K562 (cell line): ENCODE results near the gene PAH. TPM values are rescaled to one million over a fixed set of nuclear protein-coding genes. Genes with fewer than 3 reads are reported as not detected.

Source experiments
- ATAC-seq: fragments of 200-7000 bp; cut with Tn5 transposase; 3 replicates; pipeline ENCODE4 v1.9.1; 2020; ENCODE audit warnings: moderate library complexity
- BruUV-seq: library from RNA; stranded (reverse); fragments of 400-500 nt; replicated peaks from 2 replicates; lab custom pipeline; 2021; lab: Mats Ljungman, UMichigan
- CTCF ChIA-PET: fragments of 300-600 bp; formaldehyde crosslinking; extraction: SDS; loops from one replicate; lab custom pipeline; 2021; ENCODE audit warnings: low intra/inter-chr PET ratio; lab: Yijun Ruan, JAX
- POLR2A ChIA-PET: fragments of 300-600, 350-650 bp; sonication (Branson Sonifier 250); formaldehyde crosslinking; extraction: SDS; loops from one replicate; lab custom pipeline; 2021; ENCODE audit warnings: antibody characterized with exemption, inconsistent platforms; lab: Yijun Ruan, JAX
- DNase-seq, 4 experiments: peaks; one replicate each; pipeline versions ENCODE4 v3.0.0 to v3.0.0-alpha.2; 2011 to 2018; ENCODE audit warnings: low spot score in 3 of 4, mixed read lengths in 3 of 4; ENCODE audit errors: extremely low read depth in 1 of 4
- FAIRE-seq: peaks from 2 replicates; lab custom pipeline; 2011; peaks lifted over from hg19 to GRCh38; lab: Jason Lieb, UNC
- H2AFZ ChIP-seq: 2 replicates; pipeline ENCODE4 v1.6.0; 2011; ENCODE audit warnings: low read depth, low read length, control low read depth, inconsistent platforms
- H3K27ac ChIP-seq: fragments of 200-600 bp; 3 replicates; pipeline ENCODE4 v1.8.0; 2011; ENCODE audit warnings: low read depth, mild to moderate bottlenecking, control low read depth, inconsistent platforms, low read length, moderate library complexity, mixed read lengths; ENCODE audit errors: extremely low read depth
- H3K27me3 ChIP-seq, 2 experiments: fragments of 300-600 bp in 1 of 2; 2 replicates in 1 of 2; 3 replicates in 1 of 2; pipeline versions ENCODE4 v1.6.0 to v1.8.0; 2011; ENCODE audit warnings: inconsistent platforms in 2 of 2, low read length in 2 of 2, mild to moderate bottlenecking in 1 of 2, mixed read lengths in 1 of 2, moderate library complexity in 1 of 2; ENCODE audit not compliant: control insufficient read depth in 2 of 2, insufficient read depth in 2 of 2
- H3K36me3 ChIP-seq: fragments of 300-600 bp; 3 replicates; pipeline ENCODE4 v1.8.0; 2011; ENCODE audit warnings: mild to moderate bottlenecking, low read length, inconsistent platforms; ENCODE audit not compliant: control insufficient read depth, insufficient read depth
- H3K4me1 ChIP-seq, 2 experiments: fragments of 200-600 bp in 1 of 2; replicated peaks in 1 of 2; 2 replicates in 1 of 2; 3 replicates in 1 of 2; pipeline versions ENCODE4 v1.5.1 to v1.8.0; 2011; ENCODE audit warnings: inconsistent platforms in 2 of 2, low read length in 2 of 2, mild to moderate bottlenecking in 1 of 2, mixed read lengths in 1 of 2, moderate library complexity in 1 of 2; ENCODE audit not compliant: control insufficient read depth in 2 of 2, insufficient read depth in 2 of 2
- H3K4me2 ChIP-seq: 2 replicates; pipeline ENCODE4 v1.6.1; 2011; ENCODE audit warnings: low read length, control low read depth, inconsistent platforms, mixed read lengths; ENCODE audit not compliant: insufficient read depth
- H3K4me3 ChIP-seq: fragments of 200-600 bp; sonication (generic), shearing (Covaris generic); 2 replicates; pipeline ENCODE4 v1.5.1; 2016; ENCODE audit warnings: control low read depth, inconsistent platforms
- H3K79me2 ChIP-seq: fragments of 200-600 bp; 3 replicates; pipeline ENCODE4 v1.8.0; 2011; ENCODE audit warnings: low read length, inconsistent platforms; ENCODE audit not compliant: control insufficient read depth, insufficient read depth
- H3K9ac ChIP-seq, 2 experiments: 2 replicates each; pipeline versions ENCODE4 v1.6.0 to v1.6.1; 2011; ENCODE audit warnings: low read depth in 2 of 2, low read length in 2 of 2, control low read depth in 1 of 2, inconsistent platforms in 1 of 2, mild to moderate bottlenecking in 1 of 2, mixed read lengths in 1 of 2; ENCODE audit not compliant: insufficient read depth in 1 of 2
- H3K9me1 ChIP-seq: one replicate; pipeline ENCODE4 v1.6.0; 2011; ENCODE audit warnings: inconsistent platforms, mild to moderate bottlenecking, low read length, moderate library complexity; ENCODE audit not compliant: control insufficient read depth, insufficient read depth
- H3K9me3 ChIP-seq: replicated peaks from 2 replicates; pipeline ENCODE4 v1.5.1; 2011; ENCODE audit warnings: low read depth, low read length, inconsistent platforms; ENCODE audit not compliant: control insufficient read depth, insufficient read depth
- H4K20me1 ChIP-seq: replicated peaks from 2 replicates; pipeline ENCODE4 v1.6.1; 2011; ENCODE audit warnings: low read length, inconsistent platforms, mixed read lengths; ENCODE audit not compliant: control insufficient read depth, insufficient read depth
- CEBPB ChIP-seq: fragments of 450-650 bp; IDR thresholded peaks from 2 replicates; pipeline ENCODE4 v1.6.1; 2016; ENCODE audit warnings: missing genetic modification characterization, missing compliant biosample characterization
- FOS ChIP-seq: IDR thresholded peaks from 3 replicates; pipeline ENCODE4 v1.6.1; 2011; ENCODE audit not compliant: insufficient read length; ENCODE audit errors: extremely low read depth
- FOSL1 ChIP-seq: fragments of 200-800 bp; sonication (Bioruptor generic); conservative IDR thresholded peaks from 2 replicates; pipeline ENCODE4 v1.6.1; 2016; ENCODE audit warnings: missing genetic modification characterization, missing compliant biosample characterization
- SLC30A9 ChIP-seq: fragments of 250-450 bp; sonication (Bioruptor Pico); IDR thresholded peaks from 2 replicates; pipeline ENCODE4 v1.8.0; 2022; ENCODE audit warnings: mild to moderate bottlenecking, moderate library complexity
- SMAD1 ChIP-seq: fragments of 150-350 bp; IDR thresholded peaks from 2 replicates; pipeline ENCODE4 v1.6.1; 2014; ENCODE audit warnings: low read length, low read depth; ENCODE audit not compliant: partially characterized antibody
- SRSF9 ChIP-seq: fragments of 200-400 bp; formaldehyde crosslinking; IDR thresholded peaks from 2 replicates; pipeline ENCODE4 v1.6.1; 2017; ENCODE audit warnings: low read depth, low read length, borderline replicate concordance
- TAF1 ChIP-seq: IDR thresholded peaks from 2 replicates; pipeline ENCODE4 v1.6.1; 2011; ENCODE audit warnings: mild to moderate bottlenecking, low read length, moderate library complexity; ENCODE audit not compliant: insufficient read depth, control insufficient read depth, severe bottlenecking; ENCODE audit errors: extremely low read depth
- TEAD2 ChIP-seq: fragments of 450-650 bp; IDR thresholded peaks from 2 replicates; pipeline ENCODE4 v1.6.1; 2016; ENCODE audit warnings: missing genetic modification characterization, control low read depth, missing compliant biosample characterization
- ZNF347 ChIP-seq: fragments of 450-650 bp; formaldehyde crosslinking; IDR thresholded peaks from 2 replicates; pipeline ENCODE4 v1.4.0; 2020; ENCODE audit warnings: low read depth, mild to moderate bottlenecking, moderate library complexity
- ZNF589 ChIP-seq: fragments of 200-800 bp; sonication (Bioruptor generic); IDR thresholded peaks from 2 replicates; pipeline ENCODE4 v1.6.1; 2016; ENCODE audit warnings: low read depth, missing genetic modification characterization, missing compliant biosample characterization
- WGBS: fragments of 100-300 bp; shearing (Covaris generic); methylation state at CpG from one replicate; pipeline ENCODE4 v1.1.6; 2016; ENCODE audit warnings: low coverage, mixed read lengths; ENCODE audit not compliant: insufficient coverage; ENCODE audit errors: missing lambda C conversion rate; 5-methylcytosine and 5-hydroxymethylcytosine counted together
- in situ Hi-C: fragments of 300-500 bp; cut with MboI; formaldehyde crosslinking; loops from 4 replicates; pipeline ENCODE4 v1.15.0; 2018; ENCODE audit warnings: inconsistent platforms, mixed read lengths
- intact Hi-C: fragments of 100-400 bp; cut with micrococcal nuclease; formaldehyde crosslinking; loops from 2 replicates; pipeline ENCODE4 v1.14.2; 2022
- polyA plus RNA-seq, 8 experiments: library from polyadenylated mRNA; depleted of rRNA in 4 of 8; stranded (reverse) in 5 of 8; unstranded in 3 of 8; fragments of >200 nt; fragmentation: Nextera tagmentation in 2 of 8; fragmentation: Illumina TruSeq in 1 of 8; extraction: Ambion mirVana in 2 of 8; extraction: Trizol in 1 of 8; gene quantifications; 2 replicates each; pipeline versions ENCODE4 v1.2.1 to v1.2.3, GENCODE V29; 2011 to 2014; ENCODE audit warnings: inconsistent platforms in 1 of 8, missing spikeins in 1 of 8
- total RNA-seq, 7 experiments: library from RNA; depleted of rRNA in 6 of 7; stranded (reverse); fragments of >200 nt in 6 of 7; fragmentation: Illumina TruSeq in 2 of 7; extraction: Trizol in 2 of 7; gene quantifications; 2 replicates each; pipeline versions ENCODE4 v1.2.1 to v1.2.3, GENCODE V29; 2011 to 2021; ENCODE audit warnings: low replicate concordance in 1 of 7
- TF ChIP-seq, protein P1 (sequence below): fragments of 150-350 bp; conservative IDR thresholded peaks from 2 replicates; pipeline ENCODE4 v1.6.1; 2014; ENCODE audit warnings: low read length
- TF ChIP-seq, protein P2 (sequence below): fragments of 450-650 bp; IDR thresholded peaks from 2 replicates; pipeline ENCODE4 v1.6.1; 2018; ENCODE audit not compliant: partially characterized antibody
- TF ChIP-seq, protein P3 (sequence below), 2 experiments: IDR thresholded peaks in 1 of 2; conservative IDR thresholded peaks in 1 of 2; 2 replicates each; pipeline ENCODE4 v1.6.1; 2016; ENCODE audit warnings: low read depth in 2 of 2, mild to moderate bottlenecking in 1 of 2, missing compliant biosample characterization in 1 of 2, missing genetic modification characterization in 1 of 2, moderate library complexity in 1 of 2

PAH gene
- total and polyA plus RNA-seq, 9 of the 15 experiments (the other 6 are each of a cell fraction or from before 2014, with no cell fraction given) = 0.13 to 0.75 (median 0.69) TPM; not detected in 6

DNA sequence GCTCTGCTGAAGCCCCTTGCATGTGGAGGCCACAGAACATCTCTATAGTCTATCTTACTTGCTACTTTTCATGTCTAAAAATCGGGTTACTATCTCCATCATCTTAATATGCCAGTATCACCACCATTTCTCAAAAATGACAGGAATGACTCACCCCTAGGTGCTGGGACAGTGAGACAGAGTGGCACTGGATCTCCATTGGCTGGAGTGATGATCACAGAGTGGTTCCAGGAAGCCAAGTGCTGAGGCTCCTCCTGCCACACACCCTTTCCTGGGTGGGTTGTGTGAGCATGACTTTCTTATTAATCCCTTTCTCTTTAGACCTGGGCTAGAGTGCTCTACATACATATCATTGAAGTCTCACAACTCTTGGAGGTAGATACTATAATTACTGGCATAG lies 37.1 kb upstream of the PAH start:
- H3K27ac ChIP-seq = no peak overlapping the region
- no peak for DNase-seq
- TF ChIP-seq, protein P1, sequence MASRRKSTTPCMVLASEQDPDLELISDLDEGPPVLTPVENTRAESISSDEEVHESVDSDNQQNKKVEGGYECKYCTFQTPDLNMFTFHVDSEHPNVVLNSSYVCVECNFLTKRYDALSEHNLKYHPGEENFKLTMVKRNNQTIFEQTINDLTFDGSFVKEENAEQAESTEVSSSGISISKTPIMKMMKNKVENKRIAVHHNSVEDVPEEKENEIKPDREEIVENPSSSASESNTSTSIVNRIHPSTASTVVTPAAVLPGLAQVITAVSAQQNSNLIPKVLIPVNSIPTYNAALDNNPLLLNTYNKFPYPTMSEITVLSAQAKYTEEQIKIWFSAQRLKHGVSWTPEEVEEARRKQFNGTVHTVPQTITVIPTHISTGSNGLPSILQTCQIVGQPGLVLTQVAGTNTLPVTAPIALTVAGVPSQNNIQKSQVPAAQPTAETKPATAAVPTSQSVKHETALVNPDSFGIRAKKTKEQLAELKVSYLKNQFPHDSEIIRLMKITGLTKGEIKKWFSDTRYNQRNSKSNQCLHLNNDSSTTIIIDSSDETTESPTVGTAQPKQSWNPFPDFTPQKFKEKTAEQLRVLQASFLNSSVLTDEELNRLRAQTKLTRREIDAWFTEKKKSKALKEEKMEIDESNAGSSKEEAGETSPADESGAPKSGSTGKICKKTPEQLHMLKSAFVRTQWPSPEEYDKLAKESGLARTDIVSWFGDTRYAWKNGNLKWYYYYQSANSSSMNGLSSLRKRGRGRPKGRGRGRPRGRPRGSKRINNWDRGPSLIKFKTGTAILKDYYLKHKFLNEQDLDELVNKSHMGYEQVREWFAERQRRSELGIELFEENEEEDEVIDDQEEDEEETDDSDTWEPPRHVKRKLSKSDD = no peak
- TF ChIP-seq SMAD1 = no peak
- no peak for TF ChIP-seq FOS
- TF ChIP-seq TEAD2 (tag) = no peak
- no peak for TF ChIP-seq SLC30A9
- no peak for TF ChIP-seq CEBPB (tag)
- no peak for TF ChIP-seq ZNF589 (CRISPR knock-in tag)
- TF ChIP-seq, protein P2, sequence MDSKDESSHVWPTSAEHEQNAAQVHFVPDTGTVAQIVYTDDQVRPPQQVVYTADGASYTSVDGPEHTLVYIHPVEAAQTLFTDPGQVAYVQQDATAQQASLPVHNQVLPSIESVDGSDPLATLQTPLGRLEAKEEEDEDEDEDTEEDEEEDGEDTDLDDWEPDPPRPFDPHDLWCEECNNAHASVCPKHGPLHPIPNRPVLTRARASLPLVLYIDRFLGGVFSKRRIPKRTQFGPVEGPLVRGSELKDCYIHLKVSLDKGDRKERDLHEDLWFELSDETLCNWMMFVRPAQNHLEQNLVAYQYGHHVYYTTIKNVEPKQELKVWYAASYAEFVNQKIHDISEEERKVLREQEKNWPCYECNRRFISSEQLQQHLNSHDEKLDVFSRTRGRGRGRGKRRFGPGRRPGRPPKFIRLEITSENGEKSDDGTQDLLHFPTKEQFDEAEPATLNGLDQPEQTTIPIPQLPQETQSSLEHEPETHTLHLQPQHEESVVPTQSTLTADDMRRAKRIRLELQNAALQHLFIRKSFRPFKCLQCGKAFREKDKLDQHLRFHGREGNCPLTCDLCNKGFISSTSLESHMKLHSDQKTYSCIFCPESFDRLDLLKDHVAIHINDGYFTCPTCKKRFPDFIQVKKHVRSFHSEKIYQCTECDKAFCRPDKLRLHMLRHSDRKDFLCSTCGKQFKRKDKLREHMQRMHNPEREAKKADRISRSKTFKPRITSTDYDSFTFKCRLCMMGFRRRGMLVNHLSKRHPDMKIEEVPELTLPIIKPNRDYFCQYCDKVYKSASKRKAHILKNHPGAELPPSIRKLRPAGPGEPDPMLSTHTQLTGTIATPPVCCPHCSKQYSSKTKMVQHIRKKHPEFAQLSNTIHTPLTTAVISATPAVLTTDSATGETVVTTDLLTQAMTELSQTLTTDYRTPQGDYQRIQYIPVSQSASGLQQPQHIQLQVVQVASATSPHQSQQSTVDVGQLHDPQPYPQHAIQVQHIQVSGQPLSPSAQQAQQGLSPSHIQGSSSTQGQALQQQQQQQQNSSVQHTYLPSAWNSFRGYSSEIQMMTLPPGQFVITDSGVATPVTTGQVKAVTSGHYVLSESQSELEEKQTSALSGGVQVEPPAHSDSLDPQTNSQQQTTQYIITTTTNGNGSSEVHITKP = no peak
- TF ChIP-seq FOSL1 (tag) = no peak
- TF ChIP-seq, protein P3, sequence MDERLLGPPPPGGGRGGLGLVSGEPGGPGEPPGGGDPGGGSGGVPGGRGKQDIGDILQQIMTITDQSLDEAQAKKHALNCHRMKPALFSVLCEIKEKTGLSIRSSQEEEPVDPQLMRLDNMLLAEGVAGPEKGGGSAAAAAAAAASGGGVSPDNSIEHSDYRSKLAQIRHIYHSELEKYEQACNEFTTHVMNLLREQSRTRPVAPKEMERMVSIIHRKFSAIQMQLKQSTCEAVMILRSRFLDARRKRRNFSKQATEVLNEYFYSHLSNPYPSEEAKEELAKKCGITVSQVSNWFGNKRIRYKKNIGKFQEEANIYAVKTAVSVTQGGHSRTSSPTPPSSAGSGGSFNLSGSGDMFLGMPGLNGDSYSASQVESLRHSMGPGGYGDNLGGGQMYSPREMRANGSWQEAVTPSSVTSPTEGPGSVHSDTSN (CRISPR knock-in tag; IDR thresholded peaks at IDR 0.05; ENCODE audit: low read depth) = no peak
- TF ChIP-seq, protein P3 (tag; conservative IDR thresholded peaks at IDR 0.05; ENCODE audit: low read depth) = no peak
- no peak for TF ChIP-seq SRSF9
- TF ChIP-seq TAF1 = no peak
- TF ChIP-seq ZNF347 (CRISPR knock-in tag) = no peak

More for the DNA sequence above, 37.1 kb upstream of the PAH start:
- no TSS peak for BruUV-seq
- Histone ChIP-seq H3K4me2 (no peak overlapping the region), H3K27me3 (peaks cover 0 to 21% of the 10 kb centered on the region in 2 experiments; a peak in 3 of 5 replicates), H4K20me1 (no peaks in the 10 kb centered on the region), H2AFZ (no peak overlapping the region), H3K36me3 (no peaks in the 10 kb centered on the region), H3K9me3 (no peaks in the 10 kb centered on the region), H3K9ac (no peak overlapping the region), H3K9me1 (no peaks in the 10 kb centered on the region), H3K4me1 (peaks cover 0 to 10% of the 10 kb centered on the region in 2 experiments; a peak in 1 of 5 replicates), H3K79me2 (no peaks in the 10 kb centered on the region), H3K4me3 (no peak overlapping the region)
- intact Hi-C loops = no loop called here
- ChIA-PET POLR2A (no interaction called here), CTCF (interaction anchor here (0.6 kb wide), 1 partner anchor 917 kb away, joined by 4 read pairs; no protein-coding TSS in a partner anchor)
- 0% methylated on average over 1 of the region's 1 CpG for WGBS
- ATAC-seq = no peak
- FAIRE-seq = no peak
- in situ Hi-C loops = no loop called here
